H9 (cell line): ENCODE data around the gene ATP1A3. TPM values are rescaled to one million over a fixed set of nuclear protein-coding genes. Genes with fewer than 3 reads are reported as not detected.

ENCODE experiments used
- DNase-seq: peaks from one replicate; pipeline ENCODE4 v3.0.0-alpha.2; 2017
- H2AFZ ChIP-seq: one replicate; pipeline ENCODE4 v1.6.1; 2013; ENCODE audit warnings: mild to moderate bottlenecking, low read length, control low read depth, moderate library complexity
- H2AK5ac ChIP-seq: 2 replicates; pipeline ENCODE4 v1.6.1; 2013; ENCODE audit warnings: low read length, control low read depth, mixed read lengths; ENCODE audit not compliant: insufficient read length
- H2BK120ac ChIP-seq: one replicate; pipeline ENCODE4 v1.6.1; 2013; ENCODE audit warnings: low read depth, mild to moderate bottlenecking, low read length, control low read depth, inconsistent platforms; ENCODE audit not compliant: poor library complexity, severe bottlenecking
- H2BK12ac ChIP-seq: 2 replicates; pipeline ENCODE4 v1.6.1; 2013; ENCODE audit warnings: low read length, control low read depth, mixed read lengths, low read depth; ENCODE audit not compliant: insufficient read length
- H2BK15ac ChIP-seq: 2 replicates; pipeline ENCODE4 v1.6.1; 2013; ENCODE audit warnings: low read depth, low read length, control low read depth
- H2BK20ac ChIP-seq: one replicate; pipeline ENCODE4 v1.6.1; 2013; ENCODE audit warnings: low read depth, mild to moderate bottlenecking, low read length, control low read depth, inconsistent platforms; ENCODE audit not compliant: poor library complexity, severe bottlenecking
- H2BK5ac ChIP-seq: 2 replicates; pipeline ENCODE4 v1.6.1; 2013; ENCODE audit warnings: low read length, control low read depth, mixed read lengths; ENCODE audit not compliant: insufficient read length
- H3K14ac ChIP-seq: 2 replicates; pipeline ENCODE4 v1.6.1; 2013; ENCODE audit warnings: low read length, control low read depth; ENCODE audit not compliant: insufficient read depth
- H3K18ac ChIP-seq: 2 replicates; pipeline ENCODE4 v1.6.1; 2013; ENCODE audit warnings: low read depth, mild to moderate bottlenecking, mixed read lengths, low read length, control low read depth; ENCODE audit not compliant: insufficient read length
- H3K23ac ChIP-seq: 2 replicates; pipeline ENCODE4 v1.6.1; 2013; ENCODE audit warnings: low read length, control low read depth, mixed read lengths, low read depth; ENCODE audit not compliant: insufficient read length
- H3K23me2 ChIP-seq: 2 replicates; pipeline ENCODE4 v1.6.1; 2013; ENCODE audit warnings: low read depth, mild to moderate bottlenecking, mixed read lengths, low read length, control low read depth; ENCODE audit not compliant: insufficient read length, poor library complexity, severe bottlenecking
- H3K27ac ChIP-seq: 2 replicates; pipeline ENCODE4 v1.5.1; 2013; ENCODE audit warnings: low read length, control low read depth, mixed read lengths, low read depth; ENCODE audit not compliant: insufficient read length
- H3K27me3 ChIP-seq: 2 replicates; pipeline ENCODE4 v1.6.1; 2013; ENCODE audit warnings: low read length, control low read depth, inconsistent platforms; ENCODE audit not compliant: insufficient read depth
- H3K4ac ChIP-seq: 2 replicates; pipeline ENCODE4 v1.6.1; 2013; ENCODE audit warnings: low read depth, mild to moderate bottlenecking, control low read depth, inconsistent platforms, low read length, moderate library complexity
- H3K4me1 ChIP-seq: 2 replicates; pipeline ENCODE4 v1.6.1; 2013; ENCODE audit warnings: low read length, control low read depth, inconsistent platforms; ENCODE audit not compliant: insufficient read depth
- H3K4me2 ChIP-seq: 2 replicates; pipeline ENCODE4 v1.6.1; 2013; ENCODE audit warnings: low read length, control low read depth, mixed read lengths; ENCODE audit not compliant: insufficient read length, insufficient read depth
- H3K56ac ChIP-seq: 2 replicates; pipeline ENCODE4 v1.6.1; 2013; ENCODE audit warnings: low read depth, mild to moderate bottlenecking, mixed read lengths, low read length, control low read depth; ENCODE audit not compliant: insufficient read length
- H3K79me1 ChIP-seq: 2 replicates; pipeline ENCODE4 v1.6.1; 2013; ENCODE audit warnings: low read depth, mild to moderate bottlenecking, moderate library complexity, low read length, control low read depth, inconsistent platforms; ENCODE audit not compliant: insufficient read depth, poor library complexity, severe bottlenecking
- H3K79me2 ChIP-seq: 2 replicates; pipeline ENCODE4 v1.6.1; 2013; ENCODE audit warnings: low read length, control low read depth, inconsistent platforms; ENCODE audit not compliant: insufficient read depth
- H3K9ac ChIP-seq: 2 replicates; pipeline ENCODE4 v1.6.1; 2013; ENCODE audit warnings: low read length, control low read depth, mixed read lengths; ENCODE audit not compliant: insufficient read length; ENCODE audit errors: extremely low read depth
- H3K9me3 ChIP-seq: one replicate; pipeline ENCODE4 v1.6.1; 2013; ENCODE audit warnings: low read depth, low read length, inconsistent platforms; ENCODE audit not compliant: control insufficient read depth
- H3T11ph ChIP-seq: one replicate; pipeline ENCODE4 v1.6.1; 2013; ENCODE audit warnings: mild to moderate bottlenecking, low read length, control low read depth, inconsistent platforms
- H4K20me1 ChIP-seq: one replicate; pipeline ENCODE4 v1.6.1; 2013; ENCODE audit not compliant: control insufficient read depth, insufficient read length, insufficient read depth
- H4K5ac ChIP-seq: 2 replicates; pipeline ENCODE4 v1.6.1; 2013; ENCODE audit warnings: low read depth, mild to moderate bottlenecking, mixed read lengths, low read length, control low read depth; ENCODE audit not compliant: insufficient read length
- H4K8ac ChIP-seq: replicated peaks from 2 replicates; pipeline ENCODE4 v1.6.1; 2013; ENCODE audit warnings: low read length, control low read depth, mixed read lengths, low read depth; ENCODE audit not compliant: insufficient read length
- H4K91ac ChIP-seq: 2 replicates; pipeline ENCODE4 v1.6.1; 2013; ENCODE audit warnings: low read depth, mild to moderate bottlenecking, moderate library complexity, mixed read lengths, low read length, control low read depth; ENCODE audit not compliant: insufficient read length
- H3K27ac Mint-ChIP-seq, 3 experiments: 2 replicates in 2 of 3; 3 replicates in 1 of 3; pipeline ENCODE4 v1.8.0; 2020 to 2021; ENCODE audit warnings: mixed read lengths in 3 of 3, mild to moderate bottlenecking in 1 of 3, moderate library complexity in 1 of 3
- H3K27me3 Mint-ChIP-seq: 2 replicates; pipeline ENCODE4 v1.8.0; 2021; ENCODE audit warnings: low read depth, mild to moderate bottlenecking, moderate library complexity, mixed read lengths
- H3K36me3 Mint-ChIP-seq, 3 experiments: 2 replicates in 2 of 3; 3 replicates in 1 of 3; pipeline ENCODE4 v1.8.0; 2020 to 2021; ENCODE audit warnings: low read depth in 3 of 3, mixed read lengths in 3 of 3; ENCODE audit not compliant: insufficient read depth in 1 of 3
- H3K4me1 Mint-ChIP-seq, 2 experiments: 2 replicates each; pipeline ENCODE4 v1.8.0; 2020; ENCODE audit warnings: mixed read lengths in 2 of 2
- H3K4me3 Mint-ChIP-seq, 2 experiments: 2 replicates in 1 of 2; 3 replicates in 1 of 2; pipeline ENCODE4 v1.8.0; 2020 to 2021; ENCODE audit warnings: mild to moderate bottlenecking in 2 of 2, mixed read lengths in 2 of 2, moderate library complexity in 1 of 2
- H3K9me3 Mint-ChIP-seq, 2 experiments: 2 replicates in 1 of 2; 3 replicates in 1 of 2; pipeline ENCODE4 v1.8.0; 2020; ENCODE audit warnings: mild to moderate bottlenecking in 2 of 2, mixed read lengths in 2 of 2, moderate library complexity in 1 of 2
- WGBS: extraction: QIAGEN DNeasy Blood & Tissue Kit; methylation state at CpG from one replicate; pipeline ENCODE4 v1.1.7; 2013; ENCODE audit warnings: missing lambda C conversion rate, low lambda C conversion rate, mixed read lengths; ENCODE audit not compliant: insufficient read length; ENCODE audit errors: extremely low coverage; 5-methylcytosine and 5-hydroxymethylcytosine counted together
- total RNA-seq: library from RNA; stranded (reverse); gene quantifications from 2 replicates; pipeline ENCODE4 v1.2.1, GENCODE V29; 2021
- TF ChIP-seq, protein P1 (sequence below): fragments of 200-600 bp; sonication (generic); conservative IDR thresholded peaks from 3 replicates; pipeline ENCODE4 v1.8.0; 2021; ENCODE audit warnings: antibody characterized with exemption, mild to moderate bottlenecking

ATP1A3 gene
- total RNA-seq, 1 experiment from 2014 or later: 11.6 TPM

DNA sequence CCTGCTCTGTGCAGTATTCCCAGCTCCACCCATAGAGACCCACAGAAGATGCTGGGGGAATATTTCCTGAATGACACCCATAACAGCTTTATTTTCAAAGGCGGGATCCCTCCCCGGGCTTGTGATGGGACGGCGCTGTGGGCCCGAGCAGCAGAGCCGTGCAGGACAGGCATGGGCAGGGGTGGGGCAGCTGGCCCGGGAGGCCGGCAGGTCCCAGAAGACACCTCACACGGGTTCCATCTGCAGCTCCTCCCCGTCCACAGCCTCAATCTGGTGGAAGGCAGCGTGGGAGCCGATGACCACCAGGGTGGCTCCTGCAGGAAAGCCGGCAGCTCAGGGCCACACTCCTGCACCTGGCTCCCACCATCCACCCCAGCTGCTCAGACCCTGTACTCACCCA lies 37.4 kb downstream of the ATP1A3 start:
- H3K18ac ChIP-seq: no peak overlapping the region
- no CpG with 5 or more reads among the region's 13 CpGs for WGBS
- no peak overlapping the region for H2BK15ac ChIP-seq
- H3T11ph ChIP-seq: no peak overlapping the region
- no peak overlapping the region for H3K9ac ChIP-seq
- H3K4me2 ChIP-seq: no peak overlapping the region
- no peak overlapping the region for H2BK120ac ChIP-seq
- peaks cover 3% of the 10 kb centered on the region for H3K23me2 ChIP-seq
- no peak overlapping the region for H2AFZ ChIP-seq
- Mint-ChIP-seq H3K36me3 (peaks cover 4 to 21% (median 5%) of the 10 kb centered on the region in 3 experiments; a peak in 5 of 7 replicates), H3K27me3 (no peaks in the 10 kb centered on the region), H3K4me3 (no peak overlapping the region), H3K4me1 (peaks cover 19 to 24% of the 10 kb centered on the region in 2 experiments), H3K27ac (no peak overlapping the region; a peak in 1 of 7 replicates), H3K9me3 (no peaks in the 10 kb centered on the region)
- TF ChIP-seq, protein P1, sequence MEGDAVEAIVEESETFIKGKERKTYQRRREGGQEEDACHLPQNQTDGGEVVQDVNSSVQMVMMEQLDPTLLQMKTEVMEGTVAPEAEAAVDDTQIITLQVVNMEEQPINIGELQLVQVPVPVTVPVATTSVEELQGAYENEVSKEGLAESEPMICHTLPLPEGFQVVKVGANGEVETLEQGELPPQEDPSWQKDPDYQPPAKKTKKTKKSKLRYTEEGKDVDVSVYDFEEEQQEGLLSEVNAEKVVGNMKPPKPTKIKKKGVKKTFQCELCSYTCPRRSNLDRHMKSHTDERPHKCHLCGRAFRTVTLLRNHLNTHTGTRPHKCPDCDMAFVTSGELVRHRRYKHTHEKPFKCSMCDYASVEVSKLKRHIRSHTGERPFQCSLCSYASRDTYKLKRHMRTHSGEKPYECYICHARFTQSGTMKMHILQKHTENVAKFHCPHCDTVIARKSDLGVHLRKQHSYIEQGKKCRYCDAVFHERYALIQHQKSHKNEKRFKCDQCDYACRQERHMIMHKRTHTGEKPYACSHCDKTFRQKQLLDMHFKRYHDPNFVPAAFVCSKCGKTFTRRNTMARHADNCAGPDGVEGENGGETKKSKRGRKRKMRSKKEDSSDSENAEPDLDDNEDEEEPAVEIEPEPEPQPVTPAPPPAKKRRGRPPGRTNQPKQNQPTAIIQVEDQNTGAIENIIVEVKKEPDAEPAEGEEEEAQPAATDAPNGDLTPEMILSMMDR: no peak
- no peaks in the 10 kb centered on the region for H3K79me1 ChIP-seq
- no peak overlapping the region for H2AK5ac ChIP-seq
- H3K56ac ChIP-seq: no peak overlapping the region
- H4K91ac ChIP-seq: no peak overlapping the region
- no peaks in the 10 kb centered on the region for H3K27me3 ChIP-seq
- H2BK20ac ChIP-seq: no peak overlapping the region
- peaks cover 3% of the 10 kb centered on the region for H4K20me1 ChIP-seq
- no peak overlapping the region for H4K8ac ChIP-seq
- H3K79me2 ChIP-seq: no peaks in the 10 kb centered on the region
- DNase-seq: no peak
- no peak overlapping the region for H2BK12ac ChIP-seq
- no peak overlapping the region for H3K14ac ChIP-seq
- no peak overlapping the region for H4K5ac ChIP-seq
- H2BK5ac ChIP-seq: no peak overlapping the region
- H3K23ac ChIP-seq: no peak overlapping the region
- no peaks in the 10 kb centered on the region for H3K9me3 ChIP-seq
- H3K27ac ChIP-seq: no peak overlapping the region
- H3K4ac ChIP-seq: no peak overlapping the region
- H3K4me1 ChIP-seq: no peaks in the 10 kb centered on the region
